DND-41 (cell line): ENCODE results near the gene ZKSCAN5.

ENCODE experiments used
- EZH2 ChIP-seq: IDR thresholded peaks from 3 replicates; pipeline ENCODE4 v1.6.1; 2012; ENCODE audit warnings: borderline replicate concordance, low read depth, mild to moderate bottlenecking, moderate library complexity, low read length, inconsistent platforms; ENCODE audit not compliant: severe bottlenecking
- TF ChIP-seq, protein P1 (sequence below): IDR thresholded peaks from 2 replicates; pipeline ENCODE4 v1.5.1; 2012; ENCODE audit warnings: borderline replicate concordance, low read length, moderate library complexity, mild to moderate bottlenecking; ENCODE audit not compliant: poor library complexity, severe bottlenecking; ENCODE audit errors: extremely low read depth

- TF ChIP-seq, protein P1, sequence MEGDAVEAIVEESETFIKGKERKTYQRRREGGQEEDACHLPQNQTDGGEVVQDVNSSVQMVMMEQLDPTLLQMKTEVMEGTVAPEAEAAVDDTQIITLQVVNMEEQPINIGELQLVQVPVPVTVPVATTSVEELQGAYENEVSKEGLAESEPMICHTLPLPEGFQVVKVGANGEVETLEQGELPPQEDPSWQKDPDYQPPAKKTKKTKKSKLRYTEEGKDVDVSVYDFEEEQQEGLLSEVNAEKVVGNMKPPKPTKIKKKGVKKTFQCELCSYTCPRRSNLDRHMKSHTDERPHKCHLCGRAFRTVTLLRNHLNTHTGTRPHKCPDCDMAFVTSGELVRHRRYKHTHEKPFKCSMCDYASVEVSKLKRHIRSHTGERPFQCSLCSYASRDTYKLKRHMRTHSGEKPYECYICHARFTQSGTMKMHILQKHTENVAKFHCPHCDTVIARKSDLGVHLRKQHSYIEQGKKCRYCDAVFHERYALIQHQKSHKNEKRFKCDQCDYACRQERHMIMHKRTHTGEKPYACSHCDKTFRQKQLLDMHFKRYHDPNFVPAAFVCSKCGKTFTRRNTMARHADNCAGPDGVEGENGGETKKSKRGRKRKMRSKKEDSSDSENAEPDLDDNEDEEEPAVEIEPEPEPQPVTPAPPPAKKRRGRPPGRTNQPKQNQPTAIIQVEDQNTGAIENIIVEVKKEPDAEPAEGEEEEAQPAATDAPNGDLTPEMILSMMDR, result no peak
- no peak for TF ChIP-seq EZH2
Measured at GRCh38 chr7:99476107-99476506, 28.4 kb upstream of the ZKSCAN5 start.
